Ovary (tissue), 3 donors: ENCODE results near the gene BUD31.

ENCODE experiments used
- CTCF ChIP-seq, 3 donors: fragments of 450-650 bp in 2 of 3; fragments of 200-600 bp in 1 of 3; IDR thresholded peaks; one replicate each; pipeline versions ENCODE4 v1.5.1 to v1.8.0; 2016 to 2022; ENCODE audit warnings: antibody characterized with exemption in 3 of 3, mild to moderate bottlenecking in 1 of 3
- EP300 ChIP-seq: sonication (generic); formaldehyde crosslinking; IDR thresholded peaks from one replicate; pipeline ENCODE4 v1.6.1; 2017; ENCODE audit warnings: antibody characterized with exemption
- POLR2A ChIP-seq: fragments of 450-650 bp; IDR thresholded peaks from one replicate; pipeline ENCODE4 v1.6.1; 2017; ENCODE audit warnings: antibody characterized with exemption, mild to moderate bottlenecking, moderate library complexity
- donor health status: DM: no; HTN: no; CAD: no.

DNA sequence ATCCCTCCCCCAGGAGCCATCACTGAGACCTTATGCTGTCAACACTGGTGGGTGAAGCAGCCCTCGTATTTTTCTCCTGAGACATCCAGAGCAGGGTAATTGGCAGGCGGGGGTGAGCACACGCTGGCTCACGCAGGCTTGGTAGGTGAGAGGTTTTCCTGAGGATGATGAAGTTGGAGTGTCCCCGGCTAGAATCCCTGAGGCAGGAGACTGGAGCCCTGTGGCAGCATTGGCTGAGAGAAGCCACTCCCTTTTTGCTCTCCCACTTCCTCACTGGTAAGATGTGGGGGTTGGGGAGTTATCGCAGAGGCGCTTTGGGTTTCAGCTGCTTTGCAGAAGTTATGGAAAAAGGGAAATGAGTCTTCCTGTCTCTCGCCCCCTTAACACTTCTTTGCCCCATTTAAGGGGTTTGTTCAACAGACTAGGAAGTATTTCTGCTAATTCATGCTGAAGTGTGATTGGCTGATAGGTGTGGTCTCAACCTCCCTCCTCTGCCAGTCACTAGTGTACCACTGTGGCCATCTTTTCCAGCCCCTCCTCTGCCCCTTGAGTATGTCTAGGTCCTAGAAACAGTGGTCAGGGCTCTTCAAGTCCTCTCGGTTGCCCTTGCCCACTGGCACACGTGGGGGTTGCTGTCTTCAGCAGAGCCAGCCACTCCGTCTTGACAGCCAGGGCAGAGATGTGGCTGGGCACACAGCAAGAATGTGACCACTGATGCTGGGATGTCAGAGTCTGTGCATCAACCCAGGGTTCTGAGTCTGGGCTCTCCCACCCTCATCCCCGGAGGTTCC, 28.5 kb upstream of the BUD31 start:
- TF ChIP-seq CTCF (IDR thresholded peaks at IDR 0.05) (no peak), POLR2A (no peak), EP300 (no peak)
